Neuronal stem cell (in vitro differentiated cells): Measurements from ENCODE around the gene UBA5.

Experiments
- DNase-seq: peaks from one replicate; pipeline ENCODE4 v3.0.0-alpha.2; 2013; ENCODE audit warnings: low spot score
- H2AFZ ChIP-seq: one replicate; pipeline ENCODE4 v1.6.1; 2013; ENCODE audit warnings: mild to moderate bottlenecking, low read length, inconsistent platforms
- H2AK5ac ChIP-seq: 2 replicates; pipeline ENCODE4 v1.6.1; 2013; ENCODE audit warnings: low read depth, mild to moderate bottlenecking, inconsistent platforms, low read length, moderate library complexity, mixed read lengths
- H2BK120ac ChIP-seq: 2 replicates; pipeline ENCODE4 v1.6.1; 2013; ENCODE audit warnings: low read depth, mild to moderate bottlenecking, inconsistent platforms, low read length, moderate library complexity, mixed read lengths
- H2BK12ac ChIP-seq: one replicate; pipeline ENCODE4 v1.6.1; 2013; ENCODE audit warnings: low read length, inconsistent platforms
- H2BK15ac ChIP-seq: 2 replicates; pipeline ENCODE4 v1.6.1; 2013; ENCODE audit warnings: mild to moderate bottlenecking, low read length, inconsistent platforms, mixed read lengths
- H2BK5ac ChIP-seq: one replicate; pipeline ENCODE4 v1.6.1; 2013; ENCODE audit warnings: inconsistent platforms, mild to moderate bottlenecking, low read length, moderate library complexity
- H3K14ac ChIP-seq: one replicate; pipeline ENCODE4 v1.6.1; 2013; ENCODE audit warnings: low read length, inconsistent platforms
- H3K18ac ChIP-seq: 2 replicates; pipeline ENCODE4 v1.6.1; 2013; ENCODE audit warnings: low read length, inconsistent platforms
- H3K23ac ChIP-seq: 2 replicates; pipeline ENCODE4 v1.6.1; 2013; ENCODE audit warnings: low read depth, mild to moderate bottlenecking, mixed read lengths, low read length, inconsistent platforms; ENCODE audit not compliant: poor library complexity
- H3K27ac ChIP-seq: replicated peaks from 3 replicates; pipeline ENCODE4 v1.5.1; 2013; ENCODE audit warnings: low read length, inconsistent platforms
- H3K27me3 ChIP-seq, 3 experiments: 2 replicates each; pipeline ENCODE4 v1.6.1; 2013; ENCODE audit warnings: low read length in 3 of 3, mild to moderate bottlenecking in 2 of 3, inconsistent platforms in 1 of 3, low read depth in 1 of 3, mixed read lengths in 1 of 3, moderate library complexity in 1 of 3; ENCODE audit not compliant: control insufficient read depth in 3 of 3, insufficient read depth in 3 of 3
- H3K36me3 ChIP-seq, 2 donors: replicated peaks in 1 of 2; 2 replicates each; pipeline ENCODE4 v1.6.1; 2013; ENCODE audit warnings: low read length in 2 of 2; ENCODE audit not compliant: control insufficient read depth in 2 of 2, insufficient read depth in 2 of 2
- H3K4ac ChIP-seq: 2 replicates; pipeline ENCODE4 v1.6.1; 2013; ENCODE audit warnings: inconsistent platforms, mild to moderate bottlenecking, low read length, moderate library complexity
- H3K4me1 ChIP-seq, 2 donors: 1 replicate in 1 of 2; 2 replicates in 1 of 2; pipeline ENCODE4 v1.6.1; 2013; ENCODE audit warnings: low read length in 2 of 2, low read depth in 1 of 2; ENCODE audit not compliant: control insufficient read depth in 2 of 2, insufficient read depth in 1 of 2
- H3K4me2 ChIP-seq: one replicate; pipeline ENCODE4 v1.6.1; 2013; ENCODE audit warnings: mild to moderate bottlenecking, low read length, inconsistent platforms; ENCODE audit not compliant: insufficient read depth, poor library complexity, severe bottlenecking
- H3K4me3 ChIP-seq, 2 donors: 2 replicates each; pipeline ENCODE4 v1.5.1; 2013; ENCODE audit warnings: low read length in 2 of 2, mild to moderate bottlenecking in 2 of 2, inconsistent platforms in 1 of 2, moderate library complexity in 1 of 2
- H3K79me1 ChIP-seq: one replicate; pipeline ENCODE4 v1.6.1; 2013; ENCODE audit warnings: low read depth, mild to moderate bottlenecking, inconsistent platforms, low read length, moderate library complexity
- H3K9ac ChIP-seq: one replicate; pipeline ENCODE4 v1.6.1; 2013; ENCODE audit warnings: mild to moderate bottlenecking, low read depth, low read length, inconsistent platforms; ENCODE audit not compliant: poor library complexity
- H3K9me3 ChIP-seq, 2 donors: replicated peaks in 1 of 2; 2 replicates each; pipeline versions ENCODE3 to v1.6.1; 2013; ENCODE audit warnings: low read length in 2 of 2, mild to moderate bottlenecking in 2 of 2, inconsistent platforms in 1 of 2, low read depth in 1 of 2, mixed read lengths in 1 of 2, moderate library complexity in 1 of 2; ENCODE audit not compliant: control insufficient read depth in 2 of 2, insufficient read depth in 1 of 2
- H4K8ac ChIP-seq: one replicate; pipeline ENCODE4 v1.6.1; 2013; ENCODE audit warnings: low read depth, mild to moderate bottlenecking, inconsistent platforms, low read length, moderate library complexity
- H4K91ac ChIP-seq: one replicate; pipeline ENCODE4 v1.6.1; 2013; ENCODE audit warnings: low read length, low read depth, mild to moderate bottlenecking, inconsistent platforms; ENCODE audit not compliant: poor library complexity
- WGBS, 2 donors: extraction: QIAGEN DNeasy Blood & Tissue Kit; methylation state at CpG; one replicate each; pipeline ENCODE4 v1.1.7; 2013; ENCODE audit warnings: missing lambda C conversion rate in 2 of 2, mixed read lengths in 1 of 2; ENCODE audit not compliant: insufficient read length in 2 of 2, insufficient replicate concordance in 1 of 2; ENCODE audit errors: extremely low coverage in 2 of 2; 5-methylcytosine and 5-hydroxymethylcytosine counted together

The UBA5 gene

DNA sequence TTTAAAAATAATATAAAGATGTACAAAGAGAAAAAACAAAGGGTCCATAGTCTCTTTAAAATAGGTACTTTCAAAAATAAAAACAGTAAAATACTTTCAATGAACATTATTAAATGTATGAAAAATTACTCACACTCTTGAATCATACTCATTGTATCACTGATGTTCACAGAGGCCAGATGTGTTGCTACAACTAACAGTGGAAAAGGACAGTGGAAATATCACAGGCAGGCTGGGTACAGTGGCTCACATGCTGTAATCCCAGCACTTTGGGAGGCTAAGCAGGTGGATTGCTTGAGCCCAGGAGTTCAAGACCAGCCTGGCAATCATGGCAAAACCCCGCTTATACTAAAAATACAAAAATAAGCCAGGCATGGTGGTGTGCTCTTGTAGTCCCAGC is 35.3 kb downstream of the UBA5 start:
- H3K4me1 ChIP-seq: no peaks in the 10 kb centered on the region
- no peak overlapping the region for H3K4me3 ChIP-seq
- H2BK12ac ChIP-seq: no peak overlapping the region
- H3K27me3 ChIP-seq: no peaks in the 10 kb centered on the region
- DNase-seq: no peak
- H3K36me3 ChIP-seq: peaks cover 13 to 95% of the 10 kb centered on the region in 2 donors
- H4K91ac ChIP-seq: no peak overlapping the region
- no peaks in the 10 kb centered on the region for H3K9me3 ChIP-seq
- H3K9ac ChIP-seq: no peak overlapping the region
- no peak overlapping the region for H3K18ac ChIP-seq
- H2BK15ac ChIP-seq: no peak overlapping the region
- H4K8ac ChIP-seq: no peak overlapping the region
- no peak overlapping the region for H3K27ac ChIP-seq
- H3K4me2 ChIP-seq: no peak overlapping the region
- no peak overlapping the region for H2AK5ac ChIP-seq
- no peak overlapping the region for H3K23ac ChIP-seq
- H3K4ac ChIP-seq: no peak overlapping the region
- no peak overlapping the region for H3K14ac ChIP-seq
- no peak overlapping the region for H2BK5ac ChIP-seq
- no peak overlapping the region for H2BK120ac ChIP-seq
- WGBS, 2 donors: no CpG with 5 or more reads among the region's 1 CpG
- H3K79me1 ChIP-seq: no peaks in the 10 kb centered on the region
- H2AFZ ChIP-seq: no peak overlapping the region

DNA sequence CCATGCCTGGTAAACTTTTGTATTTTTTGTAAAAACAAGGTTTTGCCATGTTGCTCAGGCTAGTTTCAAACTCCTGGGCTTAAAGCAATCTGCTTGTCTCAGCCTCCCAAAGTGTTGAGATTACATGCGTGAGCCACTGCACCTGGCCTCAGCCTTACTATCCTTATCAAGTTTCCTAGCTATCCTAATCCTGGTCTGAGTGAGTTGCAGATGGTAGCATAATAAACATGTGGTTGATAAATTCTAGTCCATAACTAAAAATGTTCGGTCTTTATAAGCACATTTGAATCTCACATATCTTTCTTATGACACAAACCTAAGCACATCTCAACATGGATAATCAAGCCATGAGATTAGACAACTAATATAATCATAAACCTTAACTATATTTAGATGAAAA is 43.6 kb downstream of the UBA5 start:
- Histone ChIP-seq H2AFZ (no peak overlapping the region), H3K18ac (no peak overlapping the region), H2BK5ac (no peak overlapping the region), H3K4me1 (no peaks in the 10 kb centered on the region), H3K27ac (no peak overlapping the region), H3K27me3 (no peaks in the 10 kb centered on the region), H3K23ac (no peak overlapping the region), H4K91ac (no peak overlapping the region), H4K8ac (no peak overlapping the region), H3K4me2 (no peak overlapping the region), H2BK15ac (no peak overlapping the region), H2BK120ac (no peak overlapping the region), H3K4me3 (no peak overlapping the region), H3K36me3 (peaks cover 12 to 95% of the 10 kb centered on the region in 2 donors), H2AK5ac (no peak overlapping the region), H3K9ac (no peak overlapping the region), H3K14ac (no peak overlapping the region), H3K4ac (no peak overlapping the region), H3K79me1 (no peaks in the 10 kb centered on the region), H3K9me3 (no peaks in the 10 kb centered on the region), H2BK12ac (no peak overlapping the region)
- WGBS, 2 donors: no CpG with 5 or more reads among the region's 2 CpGs
- no peak for DNase-seq

DNA sequence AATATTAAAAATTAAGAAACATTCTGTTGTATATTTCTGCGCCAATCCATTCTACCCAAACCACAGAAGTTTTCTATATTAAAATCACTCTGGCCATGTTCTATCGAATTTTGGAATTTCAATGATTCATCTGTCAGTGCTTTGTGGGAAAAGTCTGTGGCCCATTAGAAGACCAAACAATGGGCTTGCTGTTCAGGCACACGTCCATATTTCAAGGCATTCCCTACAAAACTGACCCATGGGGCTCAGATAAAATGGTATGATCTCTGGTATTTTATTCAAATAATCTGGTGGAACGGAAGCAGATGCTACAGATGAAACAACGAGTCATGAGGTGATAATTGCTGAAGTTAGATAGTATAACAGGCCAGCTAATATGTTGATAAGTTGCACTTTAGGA is 49.6 kb downstream of the UBA5 start:
- H3K36me3 ChIP-seq: peaks cover 14 to 96% of the 10 kb centered on the region in 2 donors
- no peak overlapping the region for H3K4me3 ChIP-seq
- no peak overlapping the region for H3K27ac ChIP-seq
- H2BK15ac ChIP-seq: no peak overlapping the region
- no peaks in the 10 kb centered on the region for H3K27me3 ChIP-seq
- H2AFZ ChIP-seq: no peak overlapping the region
- no peaks in the 10 kb centered on the region for H3K79me1 ChIP-seq
- no peak for DNase-seq
- no peaks in the 10 kb centered on the region for H3K4me1 ChIP-seq
- H3K23ac ChIP-seq: no peak overlapping the region
- no CpG with 5 or more reads among the region's 5 CpGs for WGBS, 2 donors
- H3K4ac ChIP-seq: no peak overlapping the region
- H2BK12ac ChIP-seq: no peak overlapping the region
- no peak overlapping the region for H3K4me2 ChIP-seq
- H3K9ac ChIP-seq: no peak overlapping the region
- no peak overlapping the region for H2BK120ac ChIP-seq
- H3K9me3 ChIP-seq: no peaks in the 10 kb centered on the region
- no peak overlapping the region for H4K91ac ChIP-seq
- no peak overlapping the region for H4K8ac ChIP-seq
- H2AK5ac ChIP-seq: no peak overlapping the region
- no peak overlapping the region for H2BK5ac ChIP-seq
- no peak overlapping the region for H3K14ac ChIP-seq
- H3K18ac ChIP-seq: no peak overlapping the region

DNA sequence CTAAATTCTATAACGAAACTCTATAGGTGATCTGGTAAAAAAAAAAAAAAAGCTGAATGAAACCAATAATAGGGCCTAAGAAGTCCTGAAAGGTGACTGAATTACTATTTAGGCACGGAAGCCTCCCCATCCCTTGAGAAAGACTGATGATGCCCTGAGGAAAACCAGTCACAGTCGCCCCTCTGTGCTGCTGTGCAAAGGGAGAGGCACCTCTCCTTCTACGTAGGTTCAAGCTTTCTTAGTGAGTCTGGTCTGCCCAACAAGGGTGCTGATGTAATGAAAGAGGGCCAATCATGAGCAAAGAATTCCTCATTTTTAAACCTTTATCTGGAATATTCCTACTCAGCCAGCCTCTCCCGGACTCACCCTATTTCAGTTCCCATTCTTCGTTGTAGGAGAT is 50.2 kb downstream of the UBA5 start:
- Histone ChIP-seq H2BK12ac (no peak overlapping the region), H3K23ac (no peak overlapping the region), H3K9me3 (no peaks in the 10 kb centered on the region), H3K14ac (no peak overlapping the region), H4K91ac (no peak overlapping the region), H3K79me1 (no peaks in the 10 kb centered on the region), H3K27me3 (no peaks in the 10 kb centered on the region), H2BK15ac (no peak overlapping the region), H3K4me2 (no peak overlapping the region), H4K8ac (peak overlapping the region; percentile 48), H3K27ac (no peak overlapping the region), H2BK5ac (no peak overlapping the region), H2BK120ac (no peak overlapping the region), H3K18ac (no peak overlapping the region), H2AK5ac (no peak overlapping the region), H3K36me3 (peaks cover 14 to 96% of the 10 kb centered on the region in 2 donors), H3K4me1 (no peaks in the 10 kb centered on the region), H2AFZ (no peak overlapping the region), H3K4ac (no peak overlapping the region), H3K4me3 (no peak overlapping the region), H3K9ac (no peak overlapping the region)
- no peak for DNase-seq
- no CpG with 5 or more reads among the region's 6 CpGs for WGBS, 2 donors
